WTC11 (cell line): ENCODE measurements around the gene NDUFS7. TPM values are rescaled to one million over a fixed set of nuclear protein-coding genes. Genes with fewer than 3 reads are reported as not detected.

ENCODE experiments used
- ATAC-seq: fragments of 200-7000 bp; cut with Tn5 transposase; 2 replicates; pipeline ENCODE4 v1.10.0; 2021; ENCODE audit warnings: mild to moderate bottlenecking, moderate library complexity
- CTCF ChIA-PET: fragments of 300-600 bp; sonication (Branson Sonifier 250); formaldehyde crosslinking; loops from one replicate; lab custom pipeline; 2021; ENCODE audit warnings: antibody characterized with exemption; lab: Charles Lee
- POLR2A ChIA-PET: fragments of 350-600 bp; sonication (Branson Sonifier 250); formaldehyde crosslinking; loops from one replicate; lab custom pipeline; 2021; ENCODE audit warnings: antibody characterized with exemption; lab: Charles Lee
- DNase-seq: peaks from one replicate; pipeline ENCODE4 v3.0.0; 2021; ENCODE audit warnings: low spot score
- H3K27ac Mint-ChIP-seq: 2 replicates; pipeline ENCODE4 v1.8.0; 2021; ENCODE audit warnings: mixed read lengths
- H3K27me3 Mint-ChIP-seq: 2 replicates; pipeline ENCODE4 v1.8.0; 2021; ENCODE audit warnings: low read depth, mild to moderate bottlenecking, moderate library complexity, mixed read lengths
- H3K36me3 Mint-ChIP-seq: 2 replicates; pipeline ENCODE4 v1.8.0; 2021; ENCODE audit warnings: mixed read lengths
- H3K4me1 Mint-ChIP-seq: 2 replicates; pipeline ENCODE4 v1.8.0; 2022; ENCODE audit warnings: mixed read lengths
- H3K4me3 Mint-ChIP-seq: 2 replicates; pipeline ENCODE4 v1.8.0; 2021; ENCODE audit warnings: mild to moderate bottlenecking, moderate library complexity, mixed read lengths
- H3K9me3 Mint-ChIP-seq: 2 replicates; pipeline ENCODE4 v1.8.0; 2021; ENCODE audit warnings: mixed read lengths
- AFF4 ChIP-seq: sonication (generic); formaldehyde crosslinking; IDR thresholded peaks from 2 replicates; pipeline ENCODE4 v1.8.1; 2023; ENCODE audit warnings: mild to moderate bottlenecking, missing genetic modification reagents, borderline replicate concordance
- CREB1 ChIP-seq: sonication (generic); formaldehyde crosslinking; IDR thresholded peaks from 2 replicates; pipeline ENCODE4 v1.8.0; 2023; ENCODE audit warnings: mild to moderate bottlenecking, missing genetic modification reagents
- E2F4 ChIP-seq: sonication (generic); formaldehyde crosslinking; IDR thresholded peaks from 2 replicates; pipeline ENCODE4 v1.8.1; 2022; ENCODE audit warnings: low read depth, mild to moderate bottlenecking, moderate library complexity, missing genetic modification reagents, borderline replicate concordance
- JUN ChIP-seq: sonication (generic); formaldehyde crosslinking; IDR thresholded peaks from 2 replicates; pipeline ENCODE4 v1.8.0; 2023; ENCODE audit warnings: mild to moderate bottlenecking, missing genetic modification reagents
- NFE2L1 ChIP-seq: sonication (generic); formaldehyde crosslinking; IDR thresholded peaks from 2 replicates; pipeline ENCODE4 v1.8.1; 2023; ENCODE audit warnings: missing genetic modification reagents
- NR1H2 ChIP-seq: sonication (generic); formaldehyde crosslinking; IDR thresholded peaks from 2 replicates; pipeline ENCODE4 v1.9.0; 2021; ENCODE audit warnings: mild to moderate bottlenecking, moderate library complexity, missing genetic modification reagents
- OVOL2 ChIP-seq: fragments of 250-450 bp; sonication (Bioruptor Pico); IDR thresholded peaks from 2 replicates; pipeline ENCODE4 v1.9.0; 2021; ENCODE audit warnings: mild to moderate bottlenecking, borderline replicate concordance
- RORB ChIP-seq: fragments of 250-450 bp; sonication (Bioruptor Pico); IDR thresholded peaks from 2 replicates; pipeline ENCODE4 v1.9.0; 2021; ENCODE audit warnings: mild to moderate bottlenecking
- SMAD4 ChIP-seq: sonication (generic); formaldehyde crosslinking; IDR thresholded peaks from 2 replicates; pipeline ENCODE4 v1.8.0; 2022; ENCODE audit warnings: mild to moderate bottlenecking, missing genetic modification reagents
- TEAD1 ChIP-seq: sonication (generic); formaldehyde crosslinking; IDR thresholded peaks from 2 replicates; pipeline ENCODE4 v1.8.0; 2022; ENCODE audit warnings: mild to moderate bottlenecking, missing genetic modification reagents
- TEAD4 ChIP-seq: sonication (generic); formaldehyde crosslinking; IDR thresholded peaks from 2 replicates; pipeline ENCODE4 v1.8.0; 2022; ENCODE audit warnings: mild to moderate bottlenecking, missing genetic modification reagents
- USF1 ChIP-seq: sonication (generic); formaldehyde crosslinking; IDR thresholded peaks from 2 replicates; pipeline ENCODE4 v1.8.0; 2022; ENCODE audit warnings: mild to moderate bottlenecking, missing genetic modification reagents
- ZBTB21 ChIP-seq: sonication (generic); formaldehyde crosslinking; IDR thresholded peaks from 2 replicates; pipeline ENCODE4 v1.8.1; 2023; ENCODE audit warnings: mild to moderate bottlenecking, missing genetic modification reagents, borderline replicate concordance
- ZNF317 ChIP-seq: sonication (generic); formaldehyde crosslinking; IDR thresholded peaks from 2 replicates; pipeline ENCODE4 v1.8.1; 2023; ENCODE audit warnings: low read depth, mild to moderate bottlenecking, moderate library complexity, missing genetic modification reagents, borderline replicate concordance
- ZNF512 ChIP-seq: sonication (generic); formaldehyde crosslinking; IDR thresholded peaks from 2 replicates; pipeline ENCODE4 v1.8.1; 2022; ENCODE audit warnings: missing genetic modification reagents, borderline replicate concordance
- total RNA-seq: library from RNA; stranded (reverse); gene quantifications from 3 replicates; pipeline ENCODE4 v1.2.3, GENCODE V29; 2021
- TF ChIP-seq, protein P1 (sequence below): sonication (generic); formaldehyde crosslinking; IDR thresholded peaks from 2 replicates; pipeline ENCODE4 v1.8.1; 2022; ENCODE audit warnings: low read depth, missing genetic modification reagents, borderline replicate concordance
- TF ChIP-seq, protein P2 (sequence below): sonication (generic); formaldehyde crosslinking; IDR thresholded peaks from 2 replicates; pipeline ENCODE4 v1.8.1; 2022; ENCODE audit warnings: mild to moderate bottlenecking, missing genetic modification reagents, moderate library complexity, borderline replicate concordance
- TF ChIP-seq, protein P3 (sequence below): fragments of 250-450 bp; sonication (Bioruptor Pico); IDR thresholded peaks from 2 replicates; pipeline ENCODE4 v1.8.0; 2021; ENCODE audit warnings: mild to moderate bottlenecking
- TF ChIP-seq, protein P4 (sequence below): sonication (generic); formaldehyde crosslinking; IDR thresholded peaks from 2 replicates; pipeline ENCODE4 v1.8.1; 2023; ENCODE audit warnings: mild to moderate bottlenecking, moderate library complexity, missing genetic modification reagents

Gene NDUFS7
- total RNA-seq, 1 experiment from 2014 or later, result 136 TPM

DNA sequence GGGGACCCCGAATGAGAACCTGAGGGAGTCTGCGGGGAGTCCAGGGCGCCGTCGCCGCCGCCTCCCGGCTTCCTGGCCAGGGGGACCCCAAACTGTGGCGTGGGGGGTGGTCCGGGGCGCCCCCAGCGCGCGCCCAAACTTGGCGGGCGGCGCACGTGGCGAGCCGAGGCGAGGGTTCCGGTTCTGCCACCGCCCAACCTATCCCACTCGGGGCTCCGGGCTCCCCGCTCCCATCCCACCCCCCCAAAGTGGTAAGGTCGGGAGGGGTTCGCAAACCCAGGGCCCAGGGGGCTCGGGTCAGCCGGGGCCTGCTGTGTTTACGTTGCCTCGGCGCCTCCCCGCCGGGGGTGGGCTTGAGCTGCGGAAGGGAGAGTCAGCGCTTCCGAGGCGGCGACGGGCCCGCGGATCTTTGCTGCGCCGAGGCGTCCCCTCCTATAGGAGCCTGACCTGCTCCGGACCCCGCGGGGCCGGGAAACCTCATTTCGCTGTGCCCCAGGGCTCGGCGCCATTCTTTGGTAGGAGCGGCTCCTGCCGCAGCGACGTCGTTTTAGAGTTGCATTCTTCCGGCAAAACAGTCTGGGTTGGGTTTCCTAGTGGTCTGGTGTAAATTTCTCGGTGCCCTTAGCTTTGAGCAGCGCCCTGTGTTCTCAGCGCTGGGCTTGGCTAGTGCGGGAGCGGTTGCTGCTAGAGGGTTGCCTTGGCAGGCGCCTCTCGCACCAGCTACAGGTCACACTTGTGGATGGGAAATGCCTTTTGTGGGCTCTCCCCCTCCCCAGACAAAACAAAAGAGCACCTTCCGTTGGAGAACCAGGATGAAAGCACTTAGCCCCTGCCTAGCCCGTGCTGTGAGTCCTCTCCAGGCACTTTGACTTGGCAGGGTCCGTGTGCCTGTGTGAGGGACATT, 24.8 kb downstream of the NDUFS7 start:
- Mint-ChIP-seq H3K9me3 (no peaks in the 10 kb centered on the region), H3K36me3 (peaks cover 23% of the 10 kb centered on the region), H3K27ac (peak overlapping the region; percentile 96), H3K4me3 (peak overlapping the region; percentile 95), H3K27me3 (no peaks in the 10 kb centered on the region; the same call in 1 of the 2 replicates), H3K4me1 (peaks cover 43% of the 10 kb centered on the region)
- DNase-seq (peak; percentile 48), ATAC-seq (no peak)
- ChIA-PET CTCF (interaction anchor here (0.6 to 0.7 kb wide), 4 partner anchors 48 to 1696 kb away, joined by 3 read pairs; no protein-coding TSS in a partner anchor), POLR2A (interaction anchor here (1.0 kb wide), 1 partner anchor 27 kb away, joined by 3 read pairs; no protein-coding TSS in a partner anchor)
- TF ChIP-seq NR1H2 (CRISPR knock-in tag) (no peak), E2F4 (CRISPR knock-in tag) (no peak), SMAD4 (CRISPR knock-in tag) (no peak), RORB (no peak), USF1 (0 out of 2 replicates have a peak, but pooled peaks have one; percentile 11), AFF4 (CRISPR knock-in tag) (no peak), ZBTB21 (CRISPR knock-in tag) (no peak), ZNF317 (CRISPR knock-in tag) (no peak), TEAD4 (CRISPR knock-in tag) (no peak), NFE2L1 (CRISPR knock-in tag) (no peak), TEAD1 (CRISPR knock-in tag) (no peak), OVOL2 (CRISPR knock-in tag) (no peak), JUN (CRISPR knock-in tag) (no peak), CREB1 (no peak), ZNF512 (CRISPR knock-in tag) (no peak)
- TF ChIP-seq, protein P1, sequence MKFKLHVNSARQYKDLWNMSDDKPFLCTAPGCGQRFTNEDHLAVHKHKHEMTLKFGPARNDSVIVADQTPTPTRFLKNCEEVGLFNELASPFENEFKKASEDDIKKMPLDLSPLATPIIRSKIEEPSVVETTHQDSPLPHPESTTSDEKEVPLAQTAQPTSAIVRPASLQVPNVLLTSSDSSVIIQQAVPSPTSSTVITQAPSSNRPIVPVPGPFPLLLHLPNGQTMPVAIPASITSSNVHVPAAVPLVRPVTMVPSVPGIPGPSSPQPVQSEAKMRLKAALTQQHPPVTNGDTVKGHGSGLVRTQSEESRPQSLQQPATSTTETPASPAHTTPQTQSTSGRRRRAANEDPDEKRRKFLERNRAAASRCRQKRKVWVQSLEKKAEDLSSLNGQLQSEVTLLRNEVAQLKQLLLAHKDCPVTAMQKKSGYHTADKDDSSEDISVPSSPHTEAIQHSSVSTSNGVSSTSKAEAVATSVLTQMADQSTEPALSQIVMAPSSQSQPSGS, result no peak
- TF ChIP-seq, protein P2, sequence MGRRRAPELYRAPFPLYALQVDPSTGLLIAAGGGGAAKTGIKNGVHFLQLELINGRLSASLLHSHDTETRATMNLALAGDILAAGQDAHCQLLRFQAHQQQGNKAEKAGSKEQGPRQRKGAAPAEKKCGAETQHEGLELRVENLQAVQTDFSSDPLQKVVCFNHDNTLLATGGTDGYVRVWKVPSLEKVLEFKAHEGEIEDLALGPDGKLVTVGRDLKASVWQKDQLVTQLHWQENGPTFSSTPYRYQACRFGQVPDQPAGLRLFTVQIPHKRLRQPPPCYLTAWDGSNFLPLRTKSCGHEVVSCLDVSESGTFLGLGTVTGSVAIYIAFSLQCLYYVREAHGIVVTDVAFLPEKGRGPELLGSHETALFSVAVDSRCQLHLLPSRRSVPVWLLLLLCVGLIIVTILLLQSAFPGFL, result no peak
- TF ChIP-seq, protein P3, sequence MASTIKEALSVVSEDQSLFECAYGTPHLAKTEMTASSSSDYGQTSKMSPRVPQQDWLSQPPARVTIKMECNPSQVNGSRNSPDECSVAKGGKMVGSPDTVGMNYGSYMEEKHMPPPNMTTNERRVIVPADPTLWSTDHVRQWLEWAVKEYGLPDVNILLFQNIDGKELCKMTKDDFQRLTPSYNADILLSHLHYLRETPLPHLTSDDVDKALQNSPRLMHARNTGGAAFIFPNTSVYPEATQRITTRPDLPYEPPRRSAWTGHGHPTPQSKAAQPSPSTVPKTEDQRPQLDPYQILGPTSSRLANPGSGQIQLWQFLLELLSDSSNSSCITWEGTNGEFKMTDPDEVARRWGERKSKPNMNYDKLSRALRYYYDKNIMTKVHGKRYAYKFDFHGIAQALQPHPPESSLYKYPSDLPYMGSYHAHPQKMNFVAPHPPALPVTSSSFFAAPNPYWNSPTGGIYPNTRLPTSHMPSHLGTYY (CRISPR knock-in tag), result no peak
- TF ChIP-seq, protein P4, sequence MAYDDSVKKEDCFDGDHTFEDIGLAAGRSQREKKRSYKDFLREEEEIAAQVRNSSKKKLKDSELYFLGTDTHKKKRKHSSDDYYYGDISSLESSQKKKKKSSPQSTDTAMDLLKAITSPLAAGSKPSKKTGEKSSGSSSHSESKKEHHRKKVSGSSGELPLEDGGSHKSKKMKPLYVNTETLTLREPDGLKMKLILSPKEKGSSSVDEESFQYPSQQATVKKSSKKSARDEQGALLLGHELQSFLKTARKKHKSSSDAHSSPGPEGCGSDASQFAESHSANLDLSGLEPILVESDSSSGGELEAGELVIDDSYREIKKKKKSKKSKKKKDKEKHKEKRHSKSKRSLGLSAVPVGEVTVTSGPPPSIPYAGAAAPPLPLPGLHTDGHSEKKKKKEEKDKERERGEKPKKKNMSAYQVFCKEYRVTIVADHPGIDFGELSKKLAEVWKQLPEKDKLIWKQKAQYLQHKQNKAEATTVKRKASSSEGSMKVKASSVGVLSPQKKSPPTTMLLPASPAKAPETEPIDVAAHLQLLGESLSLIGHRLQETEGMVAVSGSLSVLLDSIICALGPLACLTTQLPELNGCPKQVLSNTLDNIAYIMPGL (CRISPR knock-in tag), result peak; percentile 77; the same call in 1 of the 2 replicates
